Choroid plexus epithelial cell (primary cell): ENCODE data around the gene N4BP2L2.
"Not testable (repeated sequence)": the region's sequence is repeated elsewhere in the genome, so short reads cannot be mapped to it uniquely, and the experiment has no call there.

Experiments
- DNase-seq: peaks from one replicate; pipeline ENCODE4 v3.0.0-alpha.2; 2010; ENCODE audit warnings: low read depth
- H3K4me3 ChIP-seq: 2 replicates; pipeline ENCODE4 v1.5.1; 2011; ENCODE audit warnings: low read depth, mild to moderate bottlenecking, control low read depth, low read length, moderate library complexity
- TF ChIP-seq, protein P1 (sequence below): conservative IDR thresholded peaks from 2 replicates; pipeline ENCODE4 v1.5.1; 2011; ENCODE audit warnings: low read depth, mild to moderate bottlenecking, control low read depth, inconsistent platforms, low read length, moderate library complexity

The N4BP2L2 gene

DNA sequence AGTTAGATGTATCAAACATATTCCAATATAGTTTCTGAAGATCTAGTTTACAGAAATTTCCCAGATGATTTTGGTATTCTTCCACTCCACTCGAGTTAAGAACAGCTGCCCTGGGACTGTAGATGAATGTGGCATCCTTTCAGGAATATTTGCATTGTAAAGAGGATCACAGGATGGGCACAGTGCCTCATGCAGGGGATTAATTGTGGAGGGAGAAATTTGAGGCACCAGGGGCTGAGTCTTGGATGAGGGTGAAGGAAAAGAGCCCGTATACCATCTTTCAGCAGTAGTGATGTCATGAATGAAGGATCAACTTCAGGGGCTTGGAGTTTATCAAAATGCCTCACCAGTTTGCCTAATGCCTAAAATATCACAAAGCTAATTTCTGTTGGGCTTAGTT, 43.7 kb upstream of the N4BP2L2 start:
- H3K4me3 ChIP-seq: no peak overlapping the region

DNA sequence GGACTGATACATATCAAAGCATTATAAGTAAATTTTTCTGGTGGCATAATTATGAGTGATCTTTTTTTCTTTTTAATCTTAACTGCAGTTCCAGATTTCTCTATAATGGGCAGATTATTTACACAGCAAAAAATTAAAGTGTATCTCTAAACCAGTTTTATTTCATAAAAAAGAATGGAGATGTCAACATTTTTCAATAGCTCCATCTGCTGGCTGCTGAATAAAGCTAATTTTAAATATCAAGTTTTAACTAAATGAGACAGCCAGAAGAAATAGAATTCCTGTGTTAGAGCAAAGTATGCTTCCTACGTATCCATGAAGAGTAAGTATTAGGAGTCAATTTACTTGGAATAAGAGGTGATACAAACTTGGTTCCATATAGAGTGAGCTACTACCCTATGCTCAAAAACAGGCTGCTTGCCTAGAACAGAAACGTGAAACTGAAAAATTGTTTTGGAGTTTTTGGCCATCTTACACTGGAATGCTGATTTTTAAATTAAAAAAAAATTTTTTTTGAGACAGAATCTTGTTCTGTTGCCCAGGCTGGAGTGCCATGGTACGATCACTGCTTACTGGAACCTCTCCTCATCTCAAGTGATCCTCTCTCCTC, 42.7 kb upstream of the N4BP2L2 start:
- no peak overlapping the region for H3K4me3 ChIP-seq
- TF ChIP-seq, protein P1, sequence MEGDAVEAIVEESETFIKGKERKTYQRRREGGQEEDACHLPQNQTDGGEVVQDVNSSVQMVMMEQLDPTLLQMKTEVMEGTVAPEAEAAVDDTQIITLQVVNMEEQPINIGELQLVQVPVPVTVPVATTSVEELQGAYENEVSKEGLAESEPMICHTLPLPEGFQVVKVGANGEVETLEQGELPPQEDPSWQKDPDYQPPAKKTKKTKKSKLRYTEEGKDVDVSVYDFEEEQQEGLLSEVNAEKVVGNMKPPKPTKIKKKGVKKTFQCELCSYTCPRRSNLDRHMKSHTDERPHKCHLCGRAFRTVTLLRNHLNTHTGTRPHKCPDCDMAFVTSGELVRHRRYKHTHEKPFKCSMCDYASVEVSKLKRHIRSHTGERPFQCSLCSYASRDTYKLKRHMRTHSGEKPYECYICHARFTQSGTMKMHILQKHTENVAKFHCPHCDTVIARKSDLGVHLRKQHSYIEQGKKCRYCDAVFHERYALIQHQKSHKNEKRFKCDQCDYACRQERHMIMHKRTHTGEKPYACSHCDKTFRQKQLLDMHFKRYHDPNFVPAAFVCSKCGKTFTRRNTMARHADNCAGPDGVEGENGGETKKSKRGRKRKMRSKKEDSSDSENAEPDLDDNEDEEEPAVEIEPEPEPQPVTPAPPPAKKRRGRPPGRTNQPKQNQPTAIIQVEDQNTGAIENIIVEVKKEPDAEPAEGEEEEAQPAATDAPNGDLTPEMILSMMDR: peak; percentile 60
- DNase-seq: peak; percentile 67

More for the DNA sequence above, 43.7 kb upstream of the N4BP2L2 start:
- TF ChIP-seq, protein P1: no peak
- DNase-seq: no peak

DNA sequence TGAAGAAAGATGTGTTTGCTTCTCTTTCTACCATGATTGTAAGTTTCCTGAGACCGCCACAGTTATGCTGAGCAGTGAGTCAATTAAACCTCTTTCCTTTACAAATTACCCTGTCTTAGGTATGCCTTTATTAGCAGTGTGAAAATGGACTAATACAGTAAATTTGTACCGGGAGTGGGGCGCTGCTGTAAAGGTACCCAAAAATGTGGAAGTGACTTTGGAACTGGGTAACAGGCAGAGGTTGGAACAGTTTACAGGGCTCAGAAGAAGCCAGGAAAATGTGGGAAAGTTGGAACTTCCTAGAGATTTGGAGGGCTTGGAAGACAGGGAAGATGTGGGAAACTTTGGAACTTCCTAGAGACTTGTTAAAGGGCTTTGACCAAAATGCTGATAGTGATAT, 38.4 kb upstream of the N4BP2L2 start:
- DNase-seq: no peak
- TF ChIP-seq, protein P1: no peak
- H3K4me3 ChIP-seq: no peak overlapping the region

DNA sequence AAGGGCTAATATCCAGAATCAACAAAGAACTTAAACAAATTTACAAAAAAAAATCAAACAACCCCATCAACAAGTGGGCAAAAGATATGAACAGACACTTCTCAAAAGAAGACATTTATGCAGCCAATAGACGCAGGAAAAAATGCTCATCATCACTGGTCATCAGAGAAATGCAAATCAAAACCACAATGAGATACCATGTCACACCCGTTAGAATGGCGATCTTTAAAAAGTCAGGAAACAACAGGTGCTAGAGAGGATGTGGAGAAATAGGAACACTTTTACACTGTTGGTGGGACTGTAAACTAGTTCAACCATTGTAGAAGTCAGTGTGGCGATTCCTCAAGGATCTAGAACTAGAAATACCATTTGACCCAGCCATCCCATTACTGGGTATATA, 37.1 kb upstream of the N4BP2L2 start:
- H3K4me3 ChIP-seq: not testable (repeated sequence)

DNA sequence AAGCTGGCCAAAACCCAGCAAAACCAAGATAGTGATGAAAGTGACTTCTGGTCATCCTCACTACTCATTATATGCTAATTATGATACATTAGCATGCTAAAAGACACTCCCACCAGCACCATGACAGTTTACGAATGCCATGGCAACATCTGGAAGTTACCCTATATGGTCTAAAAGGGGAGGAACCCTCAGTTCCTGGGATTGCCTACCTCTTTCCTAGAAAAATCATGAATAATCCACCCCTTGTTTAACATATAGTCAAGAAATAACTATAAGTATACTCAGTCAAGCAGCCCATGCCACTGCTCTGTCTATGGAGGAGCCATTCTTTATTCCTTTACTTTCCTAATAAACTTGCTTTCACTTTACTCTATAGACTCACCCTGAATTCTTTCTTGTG, 22.2 kb upstream of the N4BP2L2 start:
- H3K4me3 ChIP-seq, DNase-seq: not testable (repeated sequence)

More for the DNA sequence above, 37.1 kb upstream of the N4BP2L2 start:
- DNase-seq: not testable (repeated sequence)

DNA sequence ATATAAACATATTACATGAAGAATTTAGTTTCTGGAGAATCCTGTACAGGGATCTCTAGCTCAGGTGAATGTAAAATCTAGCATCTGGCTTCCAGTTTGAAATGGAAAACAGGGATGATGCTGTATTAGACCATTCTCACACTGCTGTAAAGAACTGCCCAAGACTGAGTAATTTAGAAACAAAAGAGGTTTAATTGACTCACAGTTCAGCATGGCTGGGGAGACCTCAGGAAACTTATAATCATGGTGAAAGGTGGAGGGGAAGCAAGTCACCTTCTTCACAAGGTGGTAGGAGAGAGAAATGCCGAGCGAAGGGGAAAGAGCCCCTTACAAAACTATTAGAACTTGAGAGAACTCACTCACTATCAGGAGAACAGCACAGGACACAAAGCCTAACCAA, 17.0 kb upstream of the N4BP2L2 start:
- no peak for DNase-seq
- no peak overlapping the region for H3K4me3 ChIP-seq
- TF ChIP-seq, protein P1: no peak

DNA sequence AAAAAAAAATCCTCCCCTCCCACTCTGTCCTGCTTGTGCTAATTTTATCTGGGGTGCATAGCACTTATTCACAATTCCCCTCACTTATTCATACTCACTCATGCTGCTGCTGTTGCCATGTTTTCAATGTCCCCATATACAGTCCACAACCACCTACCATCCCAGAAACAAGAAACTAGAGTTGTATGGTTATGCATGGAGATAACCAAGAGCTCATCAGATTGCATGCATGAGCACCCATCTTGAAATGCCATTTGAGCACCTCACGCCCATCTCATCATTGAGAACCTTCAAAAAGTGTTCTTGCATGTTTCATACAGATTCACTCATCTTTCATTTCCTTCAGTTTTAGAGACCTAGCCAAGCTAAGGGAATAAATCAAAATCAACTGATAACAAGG, 15.1 kb upstream of the N4BP2L2 start:
- TF ChIP-seq, protein P1: no peak
- no peak for DNase-seq
- H3K4me3 ChIP-seq: no peak overlapping the region

DNA sequence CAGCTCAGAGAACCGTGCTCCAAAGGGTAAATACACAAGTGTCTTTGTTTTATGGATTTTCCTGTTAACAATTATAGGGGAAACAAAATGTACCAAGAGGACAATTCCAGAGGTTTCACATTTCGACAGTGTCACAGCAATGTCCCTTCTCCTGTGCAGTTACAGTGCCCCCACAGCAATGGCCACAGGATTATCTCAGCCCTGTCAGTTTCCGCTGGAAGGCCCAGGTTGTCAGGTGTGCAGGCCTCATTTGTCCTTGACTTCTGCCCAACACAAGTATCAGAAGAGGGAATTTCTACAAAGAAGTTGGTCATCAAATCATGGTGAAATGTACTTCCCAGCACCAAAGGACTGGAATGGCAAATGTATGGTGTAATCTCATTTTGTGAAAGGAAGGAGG, 11.2 kb upstream of the N4BP2L2 start:
- no peak overlapping the region for H3K4me3 ChIP-seq
- no peak for DNase-seq
- TF ChIP-seq, protein P1: no peak
